Heart left ventricle (tissue), 16 donors: ENCODE results near the gene AMPD3. TPM values are rescaled to one million over a fixed set of nuclear protein-coding genes. Genes with fewer than 3 reads are reported as not detected.

Experiments
- ATAC-seq, 4 donors: fragments of 200-7000 bp; cut with Tn5 transposase; one replicate each; pipeline ENCODE4 v1.9.1; 2020 to 2022; ENCODE audit warnings: moderate library complexity in 4 of 4, mild to moderate bottlenecking in 3 of 4, moderate number of reproducible peaks in 1 of 4
- DNase-seq, 5 donors: peaks; one replicate each; pipeline ENCODE4 v3.0.0-alpha.2; 2020
- H3K27ac ChIP-seq, 12 donors: fragments of 200-600 bp; sonication (generic) in 4 of 12; one replicate each; pipeline versions ENCODE4 v1.5.0 to v1.8.0; 2016 to 2022; ENCODE audit warnings: mild to moderate bottlenecking in 2 of 12
- H3K27me3 ChIP-seq, 9 donors: fragments of 200-600 bp; sonication (generic) in 2 of 9; one replicate each; pipeline versions ENCODE4 v1.5.1 to v1.8.0; 2016 to 2022; ENCODE audit warnings: mild to moderate bottlenecking in 3 of 9
- H3K36me3 ChIP-seq, 9 donors: fragments of 200-600 bp; sonication (generic) in 2 of 9; one replicate each; pipeline versions ENCODE4 v1.5.0 to v1.8.0; 2018 to 2022; ENCODE audit warnings: mild to moderate bottlenecking in 2 of 9
- H3K4me1 ChIP-seq, 12 donors: fragments of 200-600 bp; sonication (generic) in 4 of 12; one replicate each; pipeline versions ENCODE4 v1.5.0 to v1.8.0; 2016 to 2022; ENCODE audit warnings: mild to moderate bottlenecking in 3 of 12
- H3K4me3 ChIP-seq, 12 donors: fragments of 200-600 bp; sonication (generic) in 4 of 12; one replicate each; pipeline versions ENCODE4 v1.5.0 to v1.8.0; 2017 to 2022; ENCODE audit warnings: mild to moderate bottlenecking in 9 of 12, moderate library complexity in 4 of 12
- H3K9me3 ChIP-seq, 12 donors: fragments of 200-600 bp; sonication (generic) in 4 of 12; one replicate each; pipeline versions ENCODE4 v1.5.0 to v1.8.0; 2016 to 2022; ENCODE audit warnings: mild to moderate bottlenecking in 1 of 12
- CTCF ChIP-seq, 12 donors: fragments of 200-600 bp; sonication (generic) in 4 of 12; IDR thresholded peaks; one replicate each; pipeline versions ENCODE4 v1.5.0 to v1.8.0; 2018 to 2022; ENCODE audit warnings: antibody characterized with exemption in 12 of 12, mild to moderate bottlenecking in 5 of 12
- POLR2A ChIP-seq, 2 donors: fragments of 450-650 bp; IDR thresholded peaks; one replicate each; pipeline ENCODE4 v1.6.1; 2017; ENCODE audit warnings: antibody characterized with exemption in 2 of 2, mild to moderate bottlenecking in 2 of 2, moderate library complexity in 2 of 2
- WGBS, 4 donors: extraction: QIAGEN DNeasy Blood & Tissue Kit in 2 of 4; methylation state at CpG; one replicate each; pipeline versions ENCODE4 v1.1.5 to v1.1.7; 2013 to 2018; 5-methylcytosine and 5-hydroxymethylcytosine counted together
- intact Hi-C, 10 donors: fragments of 100-400 bp; cut with DNase I; formaldehyde crosslinking; loops; one replicate each; pipeline versions ENCODE4 v1.11.1 to v1.14.2; 2022
- polyA plus RNA-seq, 2 donors: library from polyadenylated mRNA; stranded (reverse); fragments of 200-250 nt; gene quantifications; one replicate each; pipeline ENCODE4 v1.2.3, GENCODE V29; 2013
- total RNA-seq, 9 donors: library from RNA; depleted of rRNA in 2 of 9; stranded (reverse); fragments of >200 nt in 2 of 9; fragmentation: NEBNext Ultra II Directional in 3 of 9; extraction: Animal tissue kit (Norgen Biotek cat#: 25700) in 3 of 9; gene quantifications; one replicate each; pipeline versions ENCODE4 v1.1.0 to v1.2.4, GENCODE V29; 2016 to 2023
- donor health status: ischemic (EF 13 %, LVEDD 7.1; RV severe dilation, severe dysfunction).
- donor health status: healthy with polysubstance abuse.
- donor health status: DM: no; HTN: yes; CAD: no.
- donor health status: DM: no; HTN: no; CAD: no.
- donor health status: ischemic (EF 25% LVEDD 6.9; RV normal size, moderate dysfunction).
- donor health status: ischemic (EF 25% LVEDD 5.7; RV mildly dilated, moderate dysfunction).
- donor health status: healthy.
- donor health status: DM: yes; HTN: yes; CAD: no.
- donor health status: ischemic (EF 35%, LVEDD 5.7; RV mildly dilated, moderate dysfunction).
- donor health status: nonischemic (EF 11% LVEDD 7.7; RV severe dilation, severe dysfunction).
- donor health status: DM: yes; HTN: yes; CAD: no.
- donor health status: PGD.
- donor health status: ischemic (EF 29% LVEDD 5.4; RV normal size, mild dysfunction).
- donor health status: nonischemic (EF 23%, LVEDD 6.1; RV moderate dilation, normal function).

The AMPD3 gene
- total and polyA plus RNA-seq, 11 donors, result 1.0 to 16.8 (median 2.7) TPM

DNA sequence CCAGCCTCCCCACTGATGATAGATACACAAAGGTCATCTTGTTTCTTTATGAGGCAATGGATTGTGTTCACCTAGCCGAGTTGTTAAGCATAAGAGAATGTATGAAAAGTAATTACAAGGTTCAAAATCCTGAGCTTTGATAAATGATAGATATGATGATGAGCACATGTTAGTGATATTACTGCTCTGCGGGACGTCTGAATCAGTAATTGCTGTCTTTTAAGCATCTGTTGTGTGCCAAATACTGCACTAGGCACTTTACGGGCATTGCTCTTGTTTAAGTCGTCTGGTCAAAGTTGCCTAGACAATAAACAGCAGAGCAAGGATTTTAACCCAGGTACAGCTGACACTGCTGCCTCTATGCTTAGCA lies 86.5 kb downstream of the AMPD3 start:
- WGBS, 4 donors, result 55 to 61% (median 59%) methylated on average over 5 of the region's 5 CpGs
- Histone ChIP-seq H3K4me1 (peaks cover 0 to 28% (median 7%) of the 10 kb centered on the region in 12 donors), H3K36me3 (no peaks in the 10 kb centered on the region), H3K27me3 (no peaks in the 10 kb centered on the region), H3K9me3 (no peaks in the 10 kb centered on the region), H3K27ac (peak overlapping the region in 6 of 12 donors; percentile 82 to 94 (median 90)), H3K4me3 (peak overlapping the region in 11 of 12 donors; percentile 72 to 94 (median 80))
- TF ChIP-seq POLR2A (IDR thresholded peaks at IDR 0.05) (no peak), CTCF (IDR thresholded peaks at IDR 0.05) (no peak)
- ATAC-seq, result no peak
- intact Hi-C loops, result loop anchor here in 4 of 10 donors (10.0 kb wide), 3 partner anchors 113 to 193 kb away; no protein-coding TSS in a partner anchor
- no peak for DNase-seq

DNA sequence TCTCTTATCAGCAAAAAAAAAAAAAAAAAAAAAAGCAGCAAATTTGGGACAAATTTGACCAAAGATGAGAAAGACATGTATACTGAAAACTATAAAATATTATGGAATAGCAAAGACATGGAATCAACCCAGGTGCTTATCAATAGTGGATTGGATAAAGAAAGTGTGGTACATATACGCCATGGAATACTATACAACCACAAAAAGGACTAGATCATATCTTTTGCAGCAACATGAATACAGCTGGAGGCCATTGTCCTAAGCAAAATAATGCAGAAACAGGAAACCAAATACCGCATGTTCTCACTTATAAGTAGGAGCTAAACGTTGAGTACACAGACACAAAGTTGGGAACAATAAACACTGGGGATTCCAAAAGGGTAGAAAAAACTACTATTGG lies 87.7 kb downstream of the AMPD3 start:
- Histone ChIP-seq H3K4me3 (no peak overlapping the region), H3K9me3 (no peaks in the 10 kb centered on the region), H3K4me1 (peaks cover 0 to 18% (median 7%) of the 10 kb centered on the region in 12 donors), H3K27ac (no peak overlapping the region), H3K27me3 (no peaks in the 10 kb centered on the region), H3K36me3 (no peaks in the 10 kb centered on the region)
- intact Hi-C loops, result loop anchor here in 4 of 10 donors (10.0 kb wide), 3 partner anchors 112 to 192 kb away; no protein-coding TSS in a partner anchor
- DNase-seq, result no peak
- ATAC-seq, result no peak
- TF ChIP-seq POLR2A (IDR thresholded peaks at IDR 0.05) (no peak), CTCF (IDR thresholded peaks at IDR 0.05) (no peak)
- WGBS, 4 donors, result 92 to 95% (median 94%) methylated on average over 3 of the region's 3 CpGs

GRCh38 chr11:10543782-10544181 lies 88.7 kb downstream of the AMPD3 start:
- DNase-seq (no peak), ATAC-seq (no peak)
- H3K27ac ChIP-seq, result no peak overlapping the region
- H3K4me3 ChIP-seq, result no peak overlapping the region
- no peaks in the 10 kb centered on the region for H3K27me3 ChIP-seq
- no peaks in the 10 kb centered on the region for H3K36me3 ChIP-seq
- TF ChIP-seq CTCF (IDR thresholded peaks at IDR 0.05) (no peak), POLR2A (IDR thresholded peaks at IDR 0.05) (no peak)
- no peaks in the 10 kb centered on the region for H3K9me3 ChIP-seq
- peaks cover 0 to 18% (median 7%) of the 10 kb centered on the region in 12 donors for H3K4me1 ChIP-seq
- intact Hi-C loops, result loop anchor here in 4 of 10 donors (10.0 kb wide), 3 partner anchors 111 to 191 kb away; no protein-coding TSS in a partner anchor
- WGBS, 4 donors, result 97 to 100% (median 98%) methylated on average over 3 to 14 of the region's 14 CpGs

DNA sequence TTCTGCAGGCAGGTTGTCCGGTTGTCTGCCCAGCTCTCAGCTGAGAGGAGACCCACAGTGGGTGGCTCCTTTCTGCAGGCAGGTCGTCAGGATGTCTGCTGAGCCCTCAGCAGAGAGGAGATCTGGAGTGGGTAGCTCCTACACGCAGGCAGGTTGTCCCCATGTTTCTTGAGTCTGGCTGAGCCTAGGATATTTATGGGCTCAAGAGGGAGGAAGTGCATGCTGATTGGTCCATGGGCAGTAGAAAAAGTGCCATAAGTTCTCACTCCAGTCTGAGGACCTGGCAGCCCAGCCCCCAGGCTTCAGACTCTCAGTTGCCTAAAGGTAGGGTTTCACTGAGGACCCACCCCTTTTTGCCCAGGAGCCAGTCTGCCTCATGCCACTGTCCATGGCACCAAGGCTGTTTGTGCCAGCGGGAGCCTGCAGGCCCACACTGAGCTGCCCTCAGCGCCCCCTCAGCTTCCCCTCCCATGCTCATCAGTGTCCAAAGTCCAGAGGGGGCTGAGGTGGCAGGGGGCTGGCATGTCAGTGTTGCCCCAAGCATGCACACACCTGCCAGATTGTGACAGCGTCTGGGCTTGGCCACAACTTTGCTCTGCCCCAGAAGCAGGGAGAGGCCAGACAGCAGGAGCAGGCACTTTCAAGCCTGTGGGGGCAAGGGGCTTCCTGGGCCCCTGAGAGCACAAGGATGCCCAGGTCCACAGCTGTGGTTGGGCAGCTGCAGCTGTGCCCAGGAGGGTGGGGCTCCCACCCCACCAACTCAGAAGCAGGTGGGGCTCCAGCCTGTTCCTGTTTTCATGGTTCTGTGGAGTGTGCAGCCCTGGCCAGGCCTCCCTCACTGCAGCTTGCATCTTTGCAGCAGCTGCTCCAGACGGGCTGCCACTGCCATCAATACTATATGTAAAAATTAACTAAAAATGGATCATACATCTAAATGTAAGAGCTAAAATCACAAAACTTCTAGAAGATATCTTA lies 89.7 kb downstream of the AMPD3 start:
- 84 to 86% (median 84%) methylated on average over 5 to 7 of the region's 7 CpGs for WGBS, 4 donors
- TF ChIP-seq CTCF (IDR thresholded peaks at IDR 0.05) (no peak), POLR2A (IDR thresholded peaks at IDR 0.05) (no peak)
- DNase-seq (no peak), ATAC-seq (no peak)
- Histone ChIP-seq H3K9me3 (no peaks in the 10 kb centered on the region), H3K27me3 (no peaks in the 10 kb centered on the region), H3K27ac (no peak overlapping the region), H3K4me3 (no peak overlapping the region), H3K4me1 (peaks cover 0 to 13% (median 5%) of the 10 kb centered on the region in 12 donors), H3K36me3 (no peaks in the 10 kb centered on the region)
- intact Hi-C loops, result loop anchor here in 4 of 10 donors (10.0 kb wide), 3 partner anchors 110 to 190 kb away; no protein-coding TSS in a partner anchor
